OCI-LY1 (cell line): ENCODE measurements around the gene USP34.

Source experiments
- H2AFZ ChIP-seq: fragments of 200-600 bp; sonication (generic), shearing (Covaris generic); 2 replicates; pipeline ENCODE4 v1.6.0; 2014; ENCODE audit warnings: antibody characterized with exemption, mild to moderate bottlenecking, low read length
- H3F3A ChIP-seq: fragments of 200-600 bp; sonication (generic), shearing (Covaris generic); 2 replicates; pipeline ENCODE4 v1.6.0; 2014; ENCODE audit warnings: mild to moderate bottlenecking, antibody characterized with exemption, low read length, moderate library complexity; ENCODE audit not compliant: insufficient read depth
- H3K27ac ChIP-seq: fragments of 200-600 bp; sonication (generic); 2 replicates; pipeline ENCODE4 v1.5.1; 2014; ENCODE audit warnings: low read length, mixed run types, mild to moderate bottlenecking, low read depth; ENCODE audit not compliant: poor library complexity, severe bottlenecking
- H3K27me3 ChIP-seq: fragments of 200-600 bp; sonication (generic); 2 replicates; pipeline ENCODE4 v1.6.0; 2014; ENCODE audit warnings: antibody characterized with exemption, mild to moderate bottlenecking, low read length, moderate library complexity; ENCODE audit not compliant: insufficient read depth
- H3K36me3 ChIP-seq: fragments of 200-600 bp; sonication (generic); 2 replicates; pipeline ENCODE4 v1.6.1; 2014; ENCODE audit warnings: mild to moderate bottlenecking, antibody characterized with exemption, low read length, moderate library complexity, mixed read lengths; ENCODE audit not compliant: insufficient read depth
- H3K4me1 ChIP-seq: fragments of 200-600 bp; sonication (generic); 2 replicates; pipeline ENCODE4 v1.5.1; 2014; ENCODE audit warnings: mild to moderate bottlenecking, low read length, moderate library complexity; ENCODE audit not compliant: insufficient read depth, severe bottlenecking
- H3K4me2 ChIP-seq: fragments of 200-600 bp; sonication (generic), shearing (Covaris generic); 2 replicates; pipeline ENCODE4 v1.6.1; 2014; ENCODE audit warnings: low read length
- H3K4me3 ChIP-seq: fragments of 200-600 bp; sonication (generic); 2 replicates; pipeline ENCODE4 v1.5.1; 2014; ENCODE audit warnings: low read length, low read depth, mild to moderate bottlenecking, mixed read lengths; ENCODE audit not compliant: poor library complexity, severe bottlenecking
- H3K79me2 ChIP-seq: fragments of 200-600 bp; shearing (Covaris generic); 2 replicates; pipeline ENCODE4 v1.6.1; 2016; ENCODE audit warnings: mixed run types, low read length, mixed read lengths; ENCODE audit not compliant: insufficient read depth
- H3K9ac ChIP-seq: fragments of 200-600 bp; sonication (generic), shearing (Covaris generic); 2 replicates; pipeline ENCODE4 v1.6.1; 2014; ENCODE audit warnings: mild to moderate bottlenecking, low read length, mixed read lengths
- H3K9me2 ChIP-seq: fragments of 200-600 bp; sonication (generic), shearing (Covaris generic); 2 replicates; pipeline ENCODE4 v1.6.1; 2014; ENCODE audit warnings: low read depth, mild to moderate bottlenecking, low read length, mixed read lengths
- H3K9me3 ChIP-seq: fragments of 200-600 bp; shearing (Covaris generic); 2 replicates; pipeline ENCODE4 v1.6.1; 2014; ENCODE audit warnings: low read length, mixed read lengths
- H4K20me1 ChIP-seq: fragments of 200-600 bp; sonication (generic), shearing (Covaris generic); 2 replicates; pipeline ENCODE4 v1.6.0; 2016; ENCODE audit warnings: mild to moderate bottlenecking, low read length; ENCODE audit not compliant: insufficient read depth
- CTCF ChIP-seq: fragments of 200-600 bp; sonication (generic), shearing (Covaris generic); IDR thresholded peaks from 2 replicates; pipeline ENCODE4 v1.5.1; 2017; ENCODE audit warnings: mild to moderate bottlenecking, antibody characterized with exemption, low read length, moderate library complexity, mixed read lengths
- EZH2 ChIP-seq: fragments of 200-600 bp; sonication (generic), shearing (Covaris generic); IDR thresholded peaks from 2 replicates; pipeline ENCODE4 v1.8.0; 2017; ENCODE audit warnings: borderline replicate concordance, mixed run types, mild to moderate bottlenecking, antibody characterized with exemption, low read length, moderate library complexity, mixed read lengths

USP34 gene

GRCh38 chr2:61433606-61434005, 37.3 kb downstream of the USP34 start:
- no peaks in the 10 kb centered on the region for H3F3A ChIP-seq
- H2AFZ ChIP-seq = no peak overlapping the region
- peak overlapping the region; percentile 2; the same call in 1 of the 2 replicates for H3K4me2 ChIP-seq
- no peak overlapping the region for H3K4me3 ChIP-seq
- TF ChIP-seq EZH2 (no peak), CTCF (no peak)
- H3K9me3 ChIP-seq = no peaks in the 10 kb centered on the region
- 0 out of 2 replicates have a peak, but pooled peaks cover 6% of the 10 kb centered on the region for H3K36me3 ChIP-seq
- no peaks in the 10 kb centered on the region for H3K27me3 ChIP-seq
- peaks cover 44% of the 10 kb centered on the region for H3K4me1 ChIP-seq
- no peaks in the 10 kb centered on the region for H3K9me2 ChIP-seq
- H3K27ac ChIP-seq = peak overlapping the region; percentile 67
- H4K20me1 ChIP-seq = no peaks in the 10 kb centered on the region
- H3K9ac ChIP-seq = no peak overlapping the region
- peaks cover 96% of the 10 kb centered on the region for H3K79me2 ChIP-seq

DNA sequence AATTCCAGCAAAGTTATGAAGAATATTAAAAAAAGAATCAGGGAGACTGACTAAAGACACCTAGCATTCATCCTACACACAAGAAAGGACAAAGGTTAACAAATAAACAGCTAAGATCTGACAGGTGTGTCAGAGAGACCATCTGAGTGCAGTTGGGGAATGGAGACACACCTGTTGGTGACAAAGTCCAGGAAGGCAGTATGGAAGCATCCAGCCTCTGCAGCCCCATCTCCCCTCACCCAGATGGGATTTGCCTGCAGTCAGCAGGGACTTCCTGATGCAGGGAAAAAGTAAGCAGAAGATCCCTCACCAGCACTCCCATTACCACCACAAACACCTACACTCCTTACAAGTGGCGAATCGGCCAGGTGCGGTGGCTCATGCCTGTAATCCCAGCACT, 37.9 kb downstream of the USP34 start:
- Histone ChIP-seq H3F3A (no peaks in the 10 kb centered on the region), H4K20me1 (no peaks in the 10 kb centered on the region), H3K4me1 (peaks cover 50% of the 10 kb centered on the region), H3K36me3 (0 out of 2 replicates have a peak, but pooled peaks cover 6% of the 10 kb centered on the region), H3K79me2 (peaks cover 96% of the 10 kb centered on the region), H2AFZ (no peak overlapping the region), H3K9ac (no peak overlapping the region), H3K27ac (peak overlapping the region; percentile 37), H3K4me2 (no peak overlapping the region), H3K4me3 (no peak overlapping the region), H3K9me2 (no peaks in the 10 kb centered on the region), H3K9me3 (no peaks in the 10 kb centered on the region), H3K27me3 (no peaks in the 10 kb centered on the region)
- TF ChIP-seq CTCF (no peak), EZH2 (no peak)

- H3K27ac ChIP-seq = no peak overlapping the region
- peaks cover 60% of the 10 kb centered on the region for H3K4me1 ChIP-seq
- peaks cover 92% of the 10 kb centered on the region for H3K79me2 ChIP-seq
- no peaks in the 10 kb centered on the region for H3K9me3 ChIP-seq
- H3K9ac ChIP-seq = no peak overlapping the region
- no peaks in the 10 kb centered on the region for H3F3A ChIP-seq
- no peaks in the 10 kb centered on the region for H3K9me2 ChIP-seq
- H4K20me1 ChIP-seq = no peaks in the 10 kb centered on the region
- H3K36me3 ChIP-seq = 0 out of 2 replicates have a peak, but pooled peaks cover 6% of the 10 kb centered on the region
- H3K4me3 ChIP-seq = no peak overlapping the region
- TF ChIP-seq EZH2 (no peak), CTCF (no peak)
- no peak overlapping the region for H2AFZ ChIP-seq
- H3K27me3 ChIP-seq = no peaks in the 10 kb centered on the region
- no peak overlapping the region for H3K4me2 ChIP-seq
These were observed 39.5 kb downstream of the USP34 start for GRCh38 chr2:61431345-61431744.
